H9 (cell line): ENCODE measurements around the gene ZMIZ2. TPM values are rescaled to one million over a fixed set of nuclear protein-coding genes. Genes with fewer than 3 reads are reported as not detected.

Experiments
- DNase-seq: peaks from one replicate; pipeline ENCODE4 v3.0.0-alpha.2; 2017
- H2AFZ ChIP-seq: one replicate; pipeline ENCODE4 v1.6.1; 2013; ENCODE audit warnings: mild to moderate bottlenecking, low read length, control low read depth, moderate library complexity
- H2AK5ac ChIP-seq: 2 replicates; pipeline ENCODE4 v1.6.1; 2013; ENCODE audit warnings: low read length, control low read depth, mixed read lengths; ENCODE audit not compliant: insufficient read length
- H2BK120ac ChIP-seq: one replicate; pipeline ENCODE4 v1.6.1; 2013; ENCODE audit warnings: low read depth, mild to moderate bottlenecking, low read length, control low read depth, inconsistent platforms; ENCODE audit not compliant: poor library complexity, severe bottlenecking
- H2BK12ac ChIP-seq: 2 replicates; pipeline ENCODE4 v1.6.1; 2013; ENCODE audit warnings: low read length, control low read depth, mixed read lengths, low read depth; ENCODE audit not compliant: insufficient read length
- H2BK15ac ChIP-seq: 2 replicates; pipeline ENCODE4 v1.6.1; 2013; ENCODE audit warnings: low read depth, low read length, control low read depth
- H2BK20ac ChIP-seq: one replicate; pipeline ENCODE4 v1.6.1; 2013; ENCODE audit warnings: low read depth, mild to moderate bottlenecking, low read length, control low read depth, inconsistent platforms; ENCODE audit not compliant: poor library complexity, severe bottlenecking
- H2BK5ac ChIP-seq: 2 replicates; pipeline ENCODE4 v1.6.1; 2013; ENCODE audit warnings: low read length, control low read depth, mixed read lengths; ENCODE audit not compliant: insufficient read length
- H3K14ac ChIP-seq: 2 replicates; pipeline ENCODE4 v1.6.1; 2013; ENCODE audit warnings: low read length, control low read depth; ENCODE audit not compliant: insufficient read depth
- H3K18ac ChIP-seq: 2 replicates; pipeline ENCODE4 v1.6.1; 2013; ENCODE audit warnings: low read depth, mild to moderate bottlenecking, mixed read lengths, low read length, control low read depth; ENCODE audit not compliant: insufficient read length
- H3K23ac ChIP-seq: 2 replicates; pipeline ENCODE4 v1.6.1; 2013; ENCODE audit warnings: low read length, control low read depth, mixed read lengths, low read depth; ENCODE audit not compliant: insufficient read length
- H3K23me2 ChIP-seq: 2 replicates; pipeline ENCODE4 v1.6.1; 2013; ENCODE audit warnings: low read depth, mild to moderate bottlenecking, mixed read lengths, low read length, control low read depth; ENCODE audit not compliant: insufficient read length, poor library complexity, severe bottlenecking
- H3K27ac ChIP-seq: 2 replicates; pipeline ENCODE4 v1.5.1; 2013; ENCODE audit warnings: low read length, control low read depth, mixed read lengths, low read depth; ENCODE audit not compliant: insufficient read length
- H3K27me3 ChIP-seq: 2 replicates; pipeline ENCODE4 v1.6.1; 2013; ENCODE audit warnings: low read length, control low read depth, inconsistent platforms; ENCODE audit not compliant: insufficient read depth
- H3K4ac ChIP-seq: 2 replicates; pipeline ENCODE4 v1.6.1; 2013; ENCODE audit warnings: low read depth, mild to moderate bottlenecking, control low read depth, inconsistent platforms, low read length, moderate library complexity
- H3K4me1 ChIP-seq: 2 replicates; pipeline ENCODE4 v1.6.1; 2013; ENCODE audit warnings: low read length, control low read depth, inconsistent platforms; ENCODE audit not compliant: insufficient read depth
- H3K4me2 ChIP-seq: 2 replicates; pipeline ENCODE4 v1.6.1; 2013; ENCODE audit warnings: low read length, control low read depth, mixed read lengths; ENCODE audit not compliant: insufficient read length, insufficient read depth
- H3K56ac ChIP-seq: 2 replicates; pipeline ENCODE4 v1.6.1; 2013; ENCODE audit warnings: low read depth, mild to moderate bottlenecking, mixed read lengths, low read length, control low read depth; ENCODE audit not compliant: insufficient read length
- H3K79me1 ChIP-seq: 2 replicates; pipeline ENCODE4 v1.6.1; 2013; ENCODE audit warnings: low read depth, mild to moderate bottlenecking, moderate library complexity, low read length, control low read depth, inconsistent platforms; ENCODE audit not compliant: insufficient read depth, poor library complexity, severe bottlenecking
- H3K79me2 ChIP-seq: 2 replicates; pipeline ENCODE4 v1.6.1; 2013; ENCODE audit warnings: low read length, control low read depth, inconsistent platforms; ENCODE audit not compliant: insufficient read depth
- H3K9ac ChIP-seq: 2 replicates; pipeline ENCODE4 v1.6.1; 2013; ENCODE audit warnings: low read length, control low read depth, mixed read lengths; ENCODE audit not compliant: insufficient read length; ENCODE audit errors: extremely low read depth
- H3K9me3 ChIP-seq: one replicate; pipeline ENCODE4 v1.6.1; 2013; ENCODE audit warnings: low read depth, low read length, inconsistent platforms; ENCODE audit not compliant: control insufficient read depth
- H3T11ph ChIP-seq: one replicate; pipeline ENCODE4 v1.6.1; 2013; ENCODE audit warnings: mild to moderate bottlenecking, low read length, control low read depth, inconsistent platforms
- H4K20me1 ChIP-seq: one replicate; pipeline ENCODE4 v1.6.1; 2013; ENCODE audit not compliant: control insufficient read depth, insufficient read length, insufficient read depth
- H4K5ac ChIP-seq: 2 replicates; pipeline ENCODE4 v1.6.1; 2013; ENCODE audit warnings: low read depth, mild to moderate bottlenecking, mixed read lengths, low read length, control low read depth; ENCODE audit not compliant: insufficient read length
- H4K8ac ChIP-seq: replicated peaks from 2 replicates; pipeline ENCODE4 v1.6.1; 2013; ENCODE audit warnings: low read length, control low read depth, mixed read lengths, low read depth; ENCODE audit not compliant: insufficient read length
- H4K91ac ChIP-seq: 2 replicates; pipeline ENCODE4 v1.6.1; 2013; ENCODE audit warnings: low read depth, mild to moderate bottlenecking, moderate library complexity, mixed read lengths, low read length, control low read depth; ENCODE audit not compliant: insufficient read length
- H3K27ac Mint-ChIP-seq, 3 experiments: 2 replicates in 2 of 3; 3 replicates in 1 of 3; pipeline ENCODE4 v1.8.0; 2020 to 2021; ENCODE audit warnings: mixed read lengths in 3 of 3, mild to moderate bottlenecking in 1 of 3, moderate library complexity in 1 of 3
- H3K27me3 Mint-ChIP-seq: 2 replicates; pipeline ENCODE4 v1.8.0; 2021; ENCODE audit warnings: low read depth, mild to moderate bottlenecking, moderate library complexity, mixed read lengths
- H3K36me3 Mint-ChIP-seq, 3 experiments: 2 replicates in 2 of 3; 3 replicates in 1 of 3; pipeline ENCODE4 v1.8.0; 2020 to 2021; ENCODE audit warnings: low read depth in 3 of 3, mixed read lengths in 3 of 3; ENCODE audit not compliant: insufficient read depth in 1 of 3
- H3K4me1 Mint-ChIP-seq, 2 experiments: 2 replicates each; pipeline ENCODE4 v1.8.0; 2020; ENCODE audit warnings: mixed read lengths in 2 of 2
- H3K4me3 Mint-ChIP-seq, 2 experiments: 2 replicates in 1 of 2; 3 replicates in 1 of 2; pipeline ENCODE4 v1.8.0; 2020 to 2021; ENCODE audit warnings: mild to moderate bottlenecking in 2 of 2, mixed read lengths in 2 of 2, moderate library complexity in 1 of 2
- H3K9me3 Mint-ChIP-seq, 2 experiments: 2 replicates in 1 of 2; 3 replicates in 1 of 2; pipeline ENCODE4 v1.8.0; 2020; ENCODE audit warnings: mild to moderate bottlenecking in 2 of 2, mixed read lengths in 2 of 2, moderate library complexity in 1 of 2
- CTCF ChIP-seq: fragments of 200-600 bp; sonication (generic); conservative IDR thresholded peaks from 3 replicates; pipeline ENCODE4 v1.8.0; 2021; ENCODE audit warnings: antibody characterized with exemption, mild to moderate bottlenecking
- WGBS: extraction: QIAGEN DNeasy Blood & Tissue Kit; methylation state at CpG from one replicate; pipeline ENCODE4 v1.1.7; 2013; ENCODE audit warnings: missing lambda C conversion rate, low lambda C conversion rate, mixed read lengths; ENCODE audit not compliant: insufficient read length; ENCODE audit errors: extremely low coverage; 5-methylcytosine and 5-hydroxymethylcytosine counted together
- total RNA-seq: library from RNA; stranded (reverse); gene quantifications from 2 replicates; pipeline ENCODE4 v1.2.1, GENCODE V29; 2021

Gene ZMIZ2
- total RNA-seq, 1 experiment from 2014 or later = 72.9 TPM

- H2BK120ac ChIP-seq = no peak overlapping the region
- H3K9ac ChIP-seq = no peak overlapping the region
- H3K9me3 ChIP-seq = no peaks in the 10 kb centered on the region
- no peak overlapping the region for H3K4me2 ChIP-seq
- H3K14ac ChIP-seq = no peak overlapping the region
- TF ChIP-seq CTCF = no peak
- H2BK5ac ChIP-seq = no peak overlapping the region
- H3K23ac ChIP-seq = no peak overlapping the region
- no peak overlapping the region for H3K27ac ChIP-seq
- WGBS = no CpG with 5 or more reads among the region's 3 CpGs
- no peak overlapping the region for H2AK5ac ChIP-seq
- Mint-ChIP-seq H3K4me3 (no peak overlapping the region), H3K4me1 (no peaks in the 10 kb centered on the region), H3K27ac (no peak overlapping the region; a peak in 2 of 7 replicates), H3K36me3 (peaks cover 25 to 46% (median 40%) of the 10 kb centered on the region in 3 experiments), H3K27me3 (no peaks in the 10 kb centered on the region), H3K9me3 (no peaks in the 10 kb centered on the region)
- H3K27me3 ChIP-seq = no peaks in the 10 kb centered on the region
- no peak overlapping the region for H3K18ac ChIP-seq
- H3K4me1 ChIP-seq = no peaks in the 10 kb centered on the region
- H4K20me1 ChIP-seq = no peaks in the 10 kb centered on the region
- H2BK15ac ChIP-seq = no peak overlapping the region
- no peak overlapping the region for H3K56ac ChIP-seq
- no peaks in the 10 kb centered on the region for H3K23me2 ChIP-seq
- no peak overlapping the region for H2BK20ac ChIP-seq
- H3K4ac ChIP-seq = no peak overlapping the region
- no peak overlapping the region for H2AFZ ChIP-seq
- H3K79me2 ChIP-seq = no peaks in the 10 kb centered on the region
- no peak overlapping the region for H2BK12ac ChIP-seq
- DNase-seq = no peak
- no peak overlapping the region for H3T11ph ChIP-seq
- H4K91ac ChIP-seq = no peak overlapping the region
- no peak overlapping the region for H4K8ac ChIP-seq
- H4K5ac ChIP-seq = no peak overlapping the region
- no peaks in the 10 kb centered on the region for H3K79me1 ChIP-seq
Observed at GRCh38 chr7:44705434-44705833, 43.2 kb upstream of the ZMIZ2 start.
